Thymus (tissue), 11 donors: Measurements from ENCODE around the gene ENO3. TPM values are rescaled to one million over a fixed set of nuclear protein-coding genes. Genes with fewer than 3 reads are reported as not detected.

Experiments used
- DNase-seq, 9 donors: peaks; one replicate each; pipeline ENCODE4 v3.0.0-alpha.2; 2013; ENCODE audit warnings: low spot score in 9 of 9, low read depth in 6 of 9, missing footprints in 1 of 9
- H3K27ac ChIP-seq, 2 donors: one replicate each; pipeline ENCODE4 v1.5.1; 2013; ENCODE audit warnings: control low read depth in 1 of 2, low read depth in 1 of 2, low read length in 1 of 2, mild to moderate bottlenecking in 1 of 2, moderate library complexity in 1 of 2
- H3K27me3 ChIP-seq, 2 donors: one replicate each; pipeline ENCODE4 v1.5.1; 2013; ENCODE audit warnings: low read length in 1 of 2; ENCODE audit not compliant: control insufficient read depth in 2 of 2, insufficient read depth in 1 of 2
- H3K36me3 ChIP-seq, 2 donors: one replicate each; pipeline ENCODE4 v1.5.1; 2013; ENCODE audit warnings: low read length in 1 of 2, mild to moderate bottlenecking in 1 of 2, moderate library complexity in 1 of 2; ENCODE audit not compliant: control insufficient read depth in 2 of 2, insufficient read depth in 2 of 2
- H3K4me1 ChIP-seq, 2 donors: one replicate each; pipeline ENCODE4 v1.5.1; 2013; ENCODE audit warnings: low read length in 2 of 2; ENCODE audit not compliant: control insufficient read depth in 2 of 2, insufficient read depth in 2 of 2
- H3K4me3 ChIP-seq, 2 donors: one replicate each; pipeline ENCODE4 v1.5.1; 2013; ENCODE audit warnings: low read length in 2 of 2, control low read depth in 1 of 2, mild to moderate bottlenecking in 1 of 2
- H3K9me3 ChIP-seq, 2 donors: one replicate each; pipeline ENCODE4 v1.5.1; 2013; ENCODE audit warnings: low read length in 1 of 2, mild to moderate bottlenecking in 1 of 2; ENCODE audit not compliant: control insufficient read depth in 2 of 2, insufficient read depth in 1 of 2
- WGBS: extraction: QIAGEN DNeasy Blood & Tissue Kit; methylation state at CpG from one replicate; pipeline ENCODE4 v1.1.7; 2013; 5-methylcytosine and 5-hydroxymethylcytosine counted together
- polyA plus RNA-seq: library from polyadenylated mRNA; stranded (reverse); fragments of 200-250 nt; gene quantifications from one replicate; pipeline ENCODE4 v1.2.3, GENCODE V29; 2013
- total RNA-seq: library from RNA; stranded (reverse); fragments of 120-200 nt; gene quantifications from one replicate; pipeline ENCODE4 v1.2.4, GENCODE V29; 2013
- donor health status: healthy.

ENO3 gene
- total and polyA plus RNA-seq, 2 donors, result 12.4 to 25.7 TPM

- Histone ChIP-seq H3K4me3 (peak overlapping the region in 1 of 2 donors; percentile 3), H3K4me1 (peaks cover 13 to 32% of the 10 kb centered on the region in 2 donors), H3K36me3 (peaks cover 5 to 10% of the 10 kb centered on the region in 2 donors), H3K27me3 (peaks cover 0 to 5% of the 10 kb centered on the region in 2 donors), H3K9me3 (peaks cover 0 to 5% of the 10 kb centered on the region in 2 donors), H3K27ac (no peak overlapping the region)
- no peak for DNase-seq
- WGBS, result 88% methylated on average over 3 of the region's 3 CpGs
Observed at GRCh38 chr17:4951486-4951885, 567 bp downstream of the ENO3 start.

- H3K4me3 ChIP-seq, result no peak overlapping the region
- peaks cover 4 to 5% of the 10 kb centered on the region in 2 donors for H3K36me3 ChIP-seq
- H3K27me3 ChIP-seq, result peaks cover 0 to 5% of the 10 kb centered on the region in 2 donors
- DNase-seq, result no peak
- 93% methylated on average over 14 of the region's 14 CpGs for WGBS
- H3K27ac ChIP-seq, result peak overlapping the region in 1 of 2 donors; percentile 37
- peaks cover 13 to 29% of the 10 kb centered on the region in 2 donors for H3K4me1 ChIP-seq
- H3K9me3 ChIP-seq, result no peaks in the 10 kb centered on the region
Observed at GRCh38 chr17:4953451-4953961, 2.6 kb downstream of the ENO3 start.

DNA sequence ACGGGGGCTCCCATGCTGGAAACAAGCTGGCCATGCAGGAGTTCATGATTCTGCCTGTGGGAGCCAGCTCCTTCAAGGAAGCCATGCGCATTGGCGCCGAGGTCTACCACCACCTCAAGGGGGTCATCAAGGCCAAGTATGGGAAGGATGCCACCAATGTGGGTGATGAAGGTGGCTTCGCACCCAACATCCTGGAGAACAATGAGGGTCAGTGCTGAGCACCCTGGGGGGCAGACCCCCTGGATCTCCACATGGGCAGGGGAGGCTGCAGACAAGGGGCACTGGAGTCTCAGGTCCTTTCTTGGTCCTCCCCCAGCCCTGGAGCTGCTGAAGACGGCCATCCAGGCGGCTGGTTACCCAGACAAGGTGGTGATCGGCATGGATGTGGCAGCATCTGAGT lies 4.2 kb downstream of the ENO3 start:
- H3K27ac ChIP-seq, result no peak overlapping the region
- peaks cover 0 to 4% of the 10 kb centered on the region in 2 donors for H3K27me3 ChIP-seq
- H3K4me1 ChIP-seq, result peaks cover 12 to 28% of the 10 kb centered on the region in 2 donors
- no peak overlapping the region for H3K4me3 ChIP-seq
- 98% methylated on average over 8 of the region's 8 CpGs for WGBS
- H3K9me3 ChIP-seq, result no peaks in the 10 kb centered on the region
- peaks cover 15 to 16% of the 10 kb centered on the region in 2 donors for H3K36me3 ChIP-seq
- no peak for DNase-seq

DNA sequence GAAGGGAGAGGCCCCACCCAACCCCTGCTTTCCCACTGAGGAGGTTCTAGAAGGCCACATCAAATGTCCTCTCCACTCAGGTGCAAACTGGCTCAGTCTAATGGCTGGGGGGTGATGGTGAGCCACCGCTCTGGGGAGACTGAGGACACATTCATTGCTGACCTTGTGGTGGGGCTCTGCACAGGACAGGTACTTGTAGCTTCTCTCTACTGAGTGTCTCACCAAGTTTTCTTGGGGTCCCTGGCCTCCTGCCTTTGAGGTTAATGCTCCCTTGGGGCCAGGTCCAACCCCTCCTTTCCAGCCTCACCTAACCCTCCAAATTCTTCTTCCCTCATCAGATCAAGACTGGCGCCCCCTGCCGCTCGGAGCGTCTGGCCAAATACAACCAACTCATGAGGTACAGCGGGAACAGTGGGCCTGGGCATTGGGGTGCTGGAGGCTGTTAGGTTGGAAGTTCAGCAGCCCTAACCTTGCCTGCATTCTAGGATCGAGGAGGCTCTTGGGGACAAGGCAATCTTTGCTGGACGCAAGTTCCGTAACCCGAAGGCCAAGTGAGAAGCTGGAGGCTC lies 5.7 kb downstream of the ENO3 start:
- no peak for DNase-seq
- no peak overlapping the region for H3K4me3 ChIP-seq
- peaks cover 20 to 23% of the 10 kb centered on the region in 2 donors for H3K36me3 ChIP-seq
- WGBS, result 92% methylated on average over 10 of the region's 10 CpGs
- no peaks in the 10 kb centered on the region for H3K27me3 ChIP-seq
- no peak overlapping the region for H3K27ac ChIP-seq
- H3K9me3 ChIP-seq, result no peaks in the 10 kb centered on the region
- peaks cover 0 to 13% of the 10 kb centered on the region in 2 donors for H3K4me1 ChIP-seq

DNA sequence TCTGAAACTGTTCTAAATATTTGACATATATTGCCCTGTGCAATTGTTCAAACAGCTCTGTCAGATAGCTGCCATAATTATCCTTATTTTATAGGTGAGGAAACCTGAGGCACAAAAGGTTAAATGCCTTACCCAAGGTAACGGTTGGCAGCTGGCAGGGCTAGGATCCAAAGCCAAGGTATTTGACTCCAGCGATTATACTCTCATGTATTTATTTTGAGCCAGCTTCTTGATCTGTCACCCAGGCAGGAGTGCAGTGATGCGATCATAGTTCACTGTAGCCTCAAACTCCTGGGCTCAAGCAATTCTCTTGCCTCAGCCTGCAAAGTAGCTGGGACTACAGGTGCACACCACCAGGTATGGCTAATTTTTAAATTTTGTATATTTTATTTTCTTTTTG lies 7.2 kb downstream of the ENO3 start:
- Histone ChIP-seq H3K4me1 (peaks cover 0 to 3% of the 10 kb centered on the region in 2 donors), H3K27me3 (no peaks in the 10 kb centered on the region), H3K4me3 (no peak overlapping the region), H3K36me3 (peaks cover 23 to 24% of the 10 kb centered on the region in 2 donors), H3K9me3 (no peaks in the 10 kb centered on the region), H3K27ac (no peak overlapping the region)
- WGBS, result 95% methylated on average over 3 of the region's 3 CpGs
- DNase-seq, result no peak

- 97% methylated on average over 18 of the region's 18 CpGs for WGBS
- Histone ChIP-seq H3K36me3 (peaks cover 23 to 24% of the 10 kb centered on the region in 2 donors), H3K4me1 (no peaks in the 10 kb centered on the region), H3K27me3 (no peaks in the 10 kb centered on the region), H3K27ac (no peak overlapping the region), H3K9me3 (no peaks in the 10 kb centered on the region), H3K4me3 (no peak overlapping the region)
- DNase-seq, result no peak
Observed at GRCh38 chr17:4959261-4959965, 8.5 kb downstream of the ENO3 start.

- DNase-seq, result no peak
- Histone ChIP-seq H3K4me1 (peaks cover 0 to 1% of the 10 kb centered on the region in 2 donors), H3K36me3 (peaks cover 23 to 28% of the 10 kb centered on the region in 2 donors), H3K27ac (no peak overlapping the region), H3K27me3 (no peaks in the 10 kb centered on the region), H3K9me3 (no peaks in the 10 kb centered on the region), H3K4me3 (no peak overlapping the region)
- 93% methylated on average over 9 of the region's 9 CpGs for WGBS
Observed at GRCh38 chr17:4960279-4960922, 9.5 kb downstream of the ENO3 start.

DNA sequence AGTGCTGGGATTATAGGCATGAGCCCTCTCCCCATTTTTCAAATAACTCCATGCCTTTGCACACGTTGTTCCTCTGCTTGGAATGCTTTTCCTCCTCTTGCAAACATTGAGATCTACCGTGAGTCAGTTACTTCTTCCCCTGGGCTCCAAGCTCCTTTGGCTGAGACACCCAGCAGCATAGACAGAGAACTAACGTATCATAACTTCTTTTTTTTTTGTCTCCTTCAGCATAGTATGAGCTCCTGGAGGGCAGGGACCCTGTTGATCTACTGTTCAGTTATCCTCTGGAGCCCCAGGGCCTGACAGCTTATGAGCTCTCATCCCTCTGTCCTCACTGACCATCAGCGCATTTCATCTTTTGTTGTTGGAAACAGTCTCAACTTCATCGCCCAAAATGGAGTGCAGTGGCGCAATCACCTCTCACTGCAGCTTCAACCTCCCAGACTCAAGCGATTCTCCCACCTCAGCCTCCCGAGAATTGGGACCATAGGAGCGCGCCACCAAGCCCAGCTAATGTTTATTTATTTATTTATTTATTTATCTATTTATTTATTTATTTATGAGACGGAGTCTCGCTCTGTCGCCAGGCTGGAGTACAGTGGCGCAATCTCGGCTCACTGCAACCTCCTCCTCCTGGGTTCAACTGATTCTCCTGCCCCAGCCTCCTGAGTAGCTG lies 14.5 kb downstream of the ENO3 start:
- H3K4me1 ChIP-seq, result peaks cover 11 to 33% of the 10 kb centered on the region in 2 donors
- H3K36me3 ChIP-seq, result peaks cover 14 to 21% of the 10 kb centered on the region in 2 donors
- no peak overlapping the region for H3K4me3 ChIP-seq
- no peak overlapping the region for H3K27ac ChIP-seq
- no peaks in the 10 kb centered on the region for H3K27me3 ChIP-seq
- H3K9me3 ChIP-seq, result peaks cover 0 to 5% of the 10 kb centered on the region in 2 donors
- WGBS, result 98% methylated on average over 15 of the region's 15 CpGs
- no peak for DNase-seq
